AG04450 (cell line): ENCODE results near the gene ZNF552. TPM values are rescaled to one million over a fixed set of nuclear protein-coding genes. Genes with fewer than 3 reads are reported as not detected.
A peak's percentile ranks its signal among the peaks of the same experiment; 100 is the strongest.
"Not testable (repeated sequence)": the region's sequence is repeated elsewhere in the genome, so short reads cannot be mapped to it uniquely, and the experiment has no call there.

Experiments used
- CTCF ChIA-PET: fragments of 300-600, 350-600 bp; formaldehyde crosslinking; extraction: SDS; loops from one replicate; lab custom pipeline; 2022; ENCODE audit warnings: antibody characterized with exemption, inconsistent platforms; lab: Charles Lee
- POLR2A ChIA-PET: fragments of 350-600 bp; formaldehyde crosslinking; extraction: SDS; loops from one replicate; lab custom pipeline; 2021; ENCODE audit warnings: antibody characterized with exemption, inconsistent platforms; lab: Yijun Ruan, JAX
- DNase-seq: peaks from one replicate; pipeline ENCODE4 v3.0.0-alpha.2; 2011; ENCODE audit warnings: low read depth, low spot score
- H3K27ac ChIP-seq: one replicate; pipeline ENCODE4 v1.5.1; 2012; ENCODE audit warnings: low read depth, low read length, control low read depth
- H3K27me3 ChIP-seq: one replicate; pipeline ENCODE4 v1.6.0; 2012; ENCODE audit warnings: low read length; ENCODE audit not compliant: control insufficient read depth, insufficient read depth
- H3K4me3 ChIP-seq: 2 replicates; pipeline ENCODE4 v1.5.1; 2011; ENCODE audit warnings: mild to moderate bottlenecking, low read depth, low read length, control low read depth
- H3K9me3 ChIP-seq: 2 replicates; pipeline ENCODE4 v1.5.1; 2012; ENCODE audit warnings: low read length; ENCODE audit not compliant: control insufficient read depth, insufficient read depth
- CTCF ChIP-seq: IDR thresholded peaks from 2 replicates; pipeline ENCODE4 v1.5.1; 2011; ENCODE audit warnings: low read depth, low read length, control low read depth, inconsistent platforms
- polyA minus RNA-seq: library from RNA; depleted of rRNA, polyadenylated mRNA; stranded (reverse); fragments of >200 nt; gene quantifications from 2 replicates; pipeline ENCODE4 v1.2.3, GENCODE V29; 2011; rRNA and poly(A)+ RNA removed
- polyA plus RNA-seq: library from polyadenylated mRNA; depleted of rRNA; stranded (reverse); fragments of >200 nt; gene quantifications from 2 replicates; pipeline ENCODE4 v1.2.3, GENCODE V29; 2011; rRNA removed

Gene ZNF552
- 2.8 and 2.9 TPM in 2 replicates for polyA plus RNA-seq
- 3.7 and 8.7 TPM in 2 replicates for polyA minus RNA-seq

- Histone ChIP-seq H3K9me3 (no peaks in the 10 kb centered on the region; the same call in 1 of the 2 replicates), H3K27me3 (no peaks in the 10 kb centered on the region), H3K4me3 (peak within 1 kb of the TSS; percentile 95), H3K27ac (no peak within 1 kb of the TSS)
- ChIA-PET CTCF (no interaction called here), POLR2A (interaction anchor here (0.6 to 1.1 kb wide), 6 partner anchors 10 to 116 kb away, joined by 3 to 9 read pairs (median 5); partner anchors contain the start of genes ZNF586 and ZNF587)
- no peak for TF ChIP-seq CTCF
- peak; percentile 72 for DNase-seq
Observed at GRCh38 chr19:57814505-57815246, at the start of gene ZNF552. Gene ZNF552, minus strand, starts transcription at chr19:57814913. Its CDS starts 170 bp downstream, at chr19:57814743.

- POLR2A ChIA-PET: interaction anchor here (0.6 kb wide), 1 partner anchor 37 kb away, joined by 3 read pairs; no protein-coding TSS in a partner anchor
Observed at GRCh38 chr19:57862351-57862750, 47.6 kb upstream of the ZNF552 start.

GRCh38 chr19:57854117-57854516 lies 39.4 kb upstream of the ZNF552 start:
- H3K9me3 ChIP-seq, H3K27me3 ChIP-seq, CTCF ChIA-PET, DNase-seq, POLR2A ChIA-PET, H3K27ac ChIP-seq, H3K4me3 ChIP-seq: not testable (repeated sequence)

More at GRCh38 chr19:57862351-57862750, 47.6 kb upstream of the ZNF552 start:
- H3K9me3 ChIP-seq: peaks cover 47% of the 10 kb centered on the region
- H3K4me3 ChIP-seq, CTCF ChIA-PET, H3K27ac ChIP-seq, H3K27me3 ChIP-seq, DNase-seq: not testable (repeated sequence)

GRCh38 chr19:57851812-57852603 lies 37.3 kb upstream of the ZNF552 start:
- CTCF ChIA-PET, H3K27me3 ChIP-seq, H3K4me3 ChIP-seq, POLR2A ChIA-PET, H3K9me3 ChIP-seq, H3K27ac ChIP-seq, DNase-seq: not testable (repeated sequence)

GRCh38 chr19:57850553-57851017 lies 35.9 kb upstream of the ZNF552 start:
- ChIA-PET CTCF (no interaction called here), POLR2A (interaction anchor here (1.0 kb wide), 1 partner anchor 46 kb away, joined by 3 read pairs; no protein-coding TSS in a partner anchor)
- Histone ChIP-seq H3K27me3 (no peaks in the 10 kb centered on the region), H3K9me3 (no peaks in the 10 kb centered on the region; the same call in 1 of the 2 replicates), H3K27ac (no peak overlapping the region), H3K4me3 (peak overlapping the region; percentile 89)
- TF ChIP-seq CTCF: no peak
- DNase-seq: no peak

DNA sequence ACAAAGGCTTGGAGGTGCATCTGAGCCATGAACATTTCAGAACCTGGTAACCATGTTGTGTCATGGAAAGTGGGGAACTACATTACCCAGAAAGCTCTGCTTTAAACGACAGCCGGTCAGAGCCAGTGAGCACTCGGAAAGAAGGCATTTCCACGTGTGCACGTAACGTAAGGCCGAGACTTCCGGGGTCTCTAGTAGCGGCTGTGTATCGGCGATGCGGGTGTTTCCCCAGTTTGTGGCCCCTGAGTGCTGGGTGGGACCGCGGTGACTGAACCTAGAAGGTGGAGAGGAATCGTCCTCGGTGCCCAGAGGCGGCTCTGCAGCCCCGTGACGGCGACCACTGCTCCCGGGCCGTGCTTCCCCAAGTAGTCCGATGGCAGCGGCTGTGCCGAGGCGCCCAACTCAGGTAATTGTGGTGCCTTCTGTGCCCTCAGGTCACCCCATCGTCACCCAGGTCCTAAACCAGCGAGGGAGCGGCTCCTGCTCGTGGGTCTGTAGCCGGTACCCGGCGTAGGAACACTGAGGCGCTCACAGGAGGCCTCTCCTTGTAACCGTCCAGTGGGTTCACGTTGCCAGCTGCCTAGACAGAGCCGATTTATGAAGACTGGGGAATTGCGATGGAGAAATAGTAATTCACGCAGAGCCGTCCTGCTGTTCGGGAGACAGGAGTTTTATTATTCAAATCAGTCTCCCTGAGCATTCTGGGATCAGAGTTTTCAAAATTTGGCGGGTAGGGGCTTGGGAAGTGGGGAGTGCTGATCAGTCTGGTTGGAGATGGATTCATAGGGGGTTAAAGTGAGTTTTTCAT lies 35.2 kb upstream of the ZNF552 start, which contains the start of gene ZNF587:
Gene ZNF587, plus strand, starts transcription at position 194 of the 808 bp plus-strand sequence. Its CDS starts 180 bp downstream, at position 374.
- Histone ChIP-seq H3K27ac (peak within 1 kb of the TSS; percentile 70), H3K4me3 (peak within 1 kb of the TSS; percentile 89)
- POLR2A ChIA-PET: interaction anchor here (0.6 to 1.0 kb wide), 3 partner anchors 30 to 45 kb away, joined by 3 read pairs; partner anchors contain the start of gene ZNF552
- H3K9me3 ChIP-seq, H3K27me3 ChIP-seq, CTCF ChIA-PET: not testable (repeated sequence)
- peak; percentile 53 for DNase-seq

- CTCF ChIA-PET, DNase-seq, H3K9me3 ChIP-seq, H3K27ac ChIP-seq, H3K4me3 ChIP-seq, H3K27me3 ChIP-seq: not testable (repeated sequence)
- POLR2A ChIA-PET: interaction anchor here (0.6 to 1.0 kb wide), 2 partner anchors 30 to 34 kb away, joined by 3 read pairs; partner anchors contain the start of gene ZNF552
Observed at GRCh38 chr19:57849162-57849665, 34.5 kb upstream of the ZNF552 start.

GRCh38 chr19:57847164-57847563 lies 32.5 kb upstream of the ZNF552 start:
- CTCF ChIA-PET, POLR2A ChIA-PET, DNase-seq, H3K9me3 ChIP-seq, H3K27ac ChIP-seq, H3K4me3 ChIP-seq, H3K27me3 ChIP-seq: not testable (repeated sequence)
